HepG2 (cell line): ENCODE data around the gene MORF4L1. TPM values are rescaled to one million over a fixed set of nuclear protein-coding genes. Genes with fewer than 3 reads are reported as not detected.
A peak's percentile ranks its signal among the peaks of the same experiment; 100 is the strongest.

Experiments used
- ATAC-seq: fragments of 200-7000 bp; cut with Tn5 transposase; 3 replicates; pipeline ENCODE4 v1.9.1; 2020; ENCODE audit warnings: mild to moderate bottlenecking, moderate library complexity
- BruUV-seq: library from RNA; stranded (reverse); fragments of 400-500 nt; replicated peaks from 2 replicates; lab custom pipeline; 2021; lab: Mats Ljungman, UMichigan
- CTCF ChIA-PET: fragments of 300-600 bp; formaldehyde crosslinking; extraction: SDS; loops from one replicate; lab custom pipeline; 2021; ENCODE audit warnings: low total read pairs, inconsistent platforms, low intra/inter-chr PET ratio; lab: Yijun Ruan, JAX
- POLR2A ChIA-PET: fragments of 350-600 bp; sonication (Branson Sonifier 250); formaldehyde crosslinking; loops from one replicate; lab custom pipeline; 2020; ENCODE audit warnings: antibody characterized with exemption, inconsistent platforms; lab: Yijun Ruan, JAX
- DNase-seq: peaks from one replicate; pipeline ENCODE4 v3.0.0-alpha.2; 2015; ENCODE audit warnings: low spot score
- FAIRE-seq: peaks from 3 replicates; lab custom pipeline; 2011; peaks lifted over from hg19 to GRCh38; lab: Jason Lieb, UNC
- H2AFZ ChIP-seq: one replicate; pipeline ENCODE4 v1.6.1; 2011; ENCODE audit warnings: low read length, inconsistent platforms
- H3K27ac ChIP-seq: fragments of 300-600 bp; 3 replicates; pipeline ENCODE4 v1.8.0; 2011; ENCODE audit warnings: mixed run types, mild to moderate bottlenecking, mixed read lengths, low read length, inconsistent platforms; ENCODE audit not compliant: insufficient read depth; ENCODE audit errors: extremely low read length
- H3K27me3 ChIP-seq, 2 experiments: fragments of 200-600 bp in 1 of 2; 2 replicates in 1 of 2; 3 replicates in 1 of 2; pipeline versions ENCODE4 v1.6.0 to v1.8.0; 2011; ENCODE audit warnings: low read length in 2 of 2, mild to moderate bottlenecking in 2 of 2, moderate library complexity in 2 of 2, inconsistent platforms in 1 of 2; ENCODE audit not compliant: insufficient read depth in 2 of 2, control insufficient read depth in 1 of 2
- H3K36me3 ChIP-seq, 2 experiments: fragments of 200-600 bp in 1 of 2; replicated peaks in 1 of 2; 2 replicates in 1 of 2; 3 replicates in 1 of 2; pipeline versions ENCODE4 v1.5.1 to v1.8.0; 2011; ENCODE audit warnings: low read length in 2 of 2, inconsistent platforms in 1 of 2; ENCODE audit not compliant: insufficient read depth in 2 of 2, control insufficient read depth in 1 of 2
- H3K4me1 ChIP-seq: 2 replicates; pipeline ENCODE4 v1.5.1; 2012; ENCODE audit warnings: low read length, inconsistent platforms; ENCODE audit not compliant: insufficient read depth
- H3K4me2 ChIP-seq: 2 replicates; pipeline ENCODE4 v1.6.0; 2011; ENCODE audit warnings: low read depth, low read length, inconsistent platforms
- H3K4me3 ChIP-seq, 3 experiments: fragments of 200-600 bp in 1 of 3; sonication (generic), shearing (Covaris generic) in 1 of 3; replicated peaks in 1 of 3; 2 replicates each; pipeline ENCODE4 v1.5.1; 2011 to 2016; ENCODE audit warnings: low read length in 3 of 3, inconsistent platforms in 2 of 3, low read depth in 2 of 3, mild to moderate bottlenecking in 2 of 3, control low read depth in 1 of 3, mixed read lengths in 1 of 3; ENCODE audit not compliant: insufficient read depth in 1 of 3
- H3K79me2 ChIP-seq: one replicate; pipeline ENCODE4 v1.6.1; 2011; ENCODE audit warnings: low read length, inconsistent platforms; ENCODE audit not compliant: insufficient read depth
- H3K9ac ChIP-seq: 2 replicates; pipeline ENCODE4 v1.6.0; 2011; ENCODE audit warnings: mild to moderate bottlenecking, low read depth, low read length, inconsistent platforms; ENCODE audit not compliant: insufficient read depth
- H3K9me3 ChIP-seq: 2 replicates; pipeline ENCODE4 v1.5.1; 2012; ENCODE audit warnings: mild to moderate bottlenecking, low read length
- H4K20me1 ChIP-seq: 2 replicates; pipeline ENCODE4 v1.6.0; 2011; ENCODE audit warnings: inconsistent platforms, mild to moderate bottlenecking, low read length, moderate library complexity; ENCODE audit not compliant: insufficient read depth
- AGO2 ChIP-seq: fragments of 200-400 bp; formaldehyde crosslinking; optimal IDR thresholded peaks from 2 replicates; pipeline ENCODE3; 2017; ENCODE audit warnings: mild to moderate bottlenecking, low read depth, low read length, moderate library complexity
- BATF2 ChIP-seq: sonication (generic); formaldehyde crosslinking; IDR thresholded peaks from 2 replicates; pipeline ENCODE4 v1.8.0; 2022; ENCODE audit warnings: mild to moderate bottlenecking, missing genetic modification reagents, moderate library complexity
- CTCF ChIP-seq: sonication (generic); formaldehyde crosslinking; IDR thresholded peaks from 2 replicates; pipeline ENCODE4 v1.5.0; 2020; ENCODE audit warnings: mild to moderate bottlenecking, missing genetic modification reagents, moderate library complexity
- KIAA2018 ChIP-seq: sonication (generic); formaldehyde crosslinking; IDR thresholded peaks from 2 replicates; pipeline ENCODE4 v1.5.0; 2020; ENCODE audit warnings: mild to moderate bottlenecking, missing genetic modification reagents, borderline replicate concordance
- STAG1 ChIP-seq: sonication (generic); formaldehyde crosslinking; IDR thresholded peaks from 2 replicates; pipeline ENCODE4 v1.4.0; 2020; ENCODE audit warnings: missing genetic modification reagents
- THAP7 ChIP-seq: sonication (generic); formaldehyde crosslinking; IDR thresholded peaks from 2 replicates; pipeline ENCODE4 v1.8.1; 2023; ENCODE audit warnings: mild to moderate bottlenecking, missing genetic modification reagents
- ZNF790 ChIP-seq: sonication (generic); formaldehyde crosslinking; IDR thresholded peaks from 2 replicates; pipeline ENCODE4 v1.8.0; 2022; ENCODE audit warnings: missing genetic modification reagents, mild to moderate bottlenecking, borderline replicate concordance
- WGBS: methylation state at CpG from one replicate; pipeline ENCODE4 v1.1.6; 2017; ENCODE audit warnings: low lambda C conversion rate; 5-methylcytosine and 5-hydroxymethylcytosine counted together
- in situ Hi-C: cut with HindIII; loops from 2 replicates; pipeline ENCODE4 v1.10.0; 2017; ENCODE audit warnings: low pct_unique_long_range_greater_than_20kb; ENCODE audit not compliant: extremely low pct_ligation_motif_present
- intact Hi-C: fragments of 100-400 bp; cut with micrococcal nuclease; formaldehyde crosslinking; loops from one replicate; pipeline ENCODE4 v1.10.0; 2022; ENCODE audit not compliant: unreplicated experiment
- polyA plus RNA-seq, 8 experiments: library from polyadenylated mRNA; depleted of rRNA in 3 of 8; stranded (reverse) in 7 of 8; unstranded in 1 of 8; fragments of >200 nt; fragmentation: Illumina TruSeq in 4 of 8; extraction: Trizol in 4 of 8; gene quantifications; 2 replicates each; pipeline versions ENCODE4 v1.2.1 to v1.2.3, GENCODE V29; 2011 to 2016; ENCODE audit warnings: low read depth in 4 of 8, missing spikeins in 1 of 8, mixed read lengths in 1 of 8; ENCODE audit not compliant: insufficient read depth in 1 of 8
- total RNA-seq, 5 experiments: library from RNA; depleted of rRNA; stranded (reverse); fragments of >200 nt; fragmentation: Illumina TruSeq; extraction: Trizol; gene quantifications; 2 replicates each; pipeline ENCODE4 v1.2.3, GENCODE V29; 2016; ENCODE audit warnings: low read depth in 1 of 5

The MORF4L1 gene
- total and polyA plus RNA-seq, 2 of the 13 experiments (the other 11 are each of a cell fraction or from before 2014, with no cell fraction given): 218 to 219 TPM

- peak; percentile 31 for DNase-seq
- in situ Hi-C loops: loop anchor here (5.0 kb wide), 1 partner anchor 275 kb away; no protein-coding TSS in a partner anchor
- no peak overlapping the region for H3K4me3 ChIP-seq
- no peak overlapping the region for H3K27ac ChIP-seq
- no peaks in the 10 kb centered on the region for H3K79me2 ChIP-seq
- no peaks in the 10 kb centered on the region for H3K9me3 ChIP-seq
- ATAC-seq: no peak
- H3K4me2 ChIP-seq: no peak overlapping the region
- no peaks in the 10 kb centered on the region; the same call in 1 of the 2 replicates for H4K20me1 ChIP-seq
- FAIRE-seq: no peak
- intact Hi-C loops: loop anchor here (10.0 kb wide), 1 partner anchor 407 kb away; the partner anchor contains the start of gene TMED3
- POLR2A ChIA-PET: interaction anchor here (0.9 kb wide), 1 partner anchor 86 kb away, joined by 3 read pairs; no protein-coding TSS in a partner anchor
- WGBS: 76% methylated on average over 3 of the region's 3 CpGs
- CTCF ChIA-PET: interaction anchor here (0.9 kb wide), 1 partner anchor 276 kb away, joined by 3 read pairs; no protein-coding TSS in a partner anchor
- peaks cover 41% of the 10 kb centered on the region for H3K4me1 ChIP-seq
- no TSS peak for BruUV-seq
- H3K36me3 ChIP-seq: peaks cover 9 to 72% of the 10 kb centered on the region in 2 experiments
- H3K9ac ChIP-seq: no peak overlapping the region
- H2AFZ ChIP-seq: no peak overlapping the region
- H3K27me3 ChIP-seq: no peaks in the 10 kb centered on the region
- no peak for TF ChIP-seq BATF2 (CRISPR knock-in tag)
- TF ChIP-seq STAG1 (CRISPR knock-in tag): 0 out of 2 replicates have a peak, but pooled peaks have one; percentile 17
- TF ChIP-seq CTCF (CRISPR knock-in tag): peak; percentile 39
- TF ChIP-seq KIAA2018 (CRISPR knock-in tag): no peak
- TF ChIP-seq AGO2: peak; percentile 22
- TF ChIP-seq THAP7: no peak
- TF ChIP-seq ZNF790 (CRISPR knock-in tag): no peak
- TF ChIP-seq, all 625 proteins: peak for 3
Observed at GRCh38 chr15:78907577-78907976, 34.9 kb downstream of the MORF4L1 start.
